ENCODE results near the gene WNT1.
A peak's percentile ranks its signal among the peaks of the same experiment; 100 is the strongest.

WNT1 gene

DNA sequence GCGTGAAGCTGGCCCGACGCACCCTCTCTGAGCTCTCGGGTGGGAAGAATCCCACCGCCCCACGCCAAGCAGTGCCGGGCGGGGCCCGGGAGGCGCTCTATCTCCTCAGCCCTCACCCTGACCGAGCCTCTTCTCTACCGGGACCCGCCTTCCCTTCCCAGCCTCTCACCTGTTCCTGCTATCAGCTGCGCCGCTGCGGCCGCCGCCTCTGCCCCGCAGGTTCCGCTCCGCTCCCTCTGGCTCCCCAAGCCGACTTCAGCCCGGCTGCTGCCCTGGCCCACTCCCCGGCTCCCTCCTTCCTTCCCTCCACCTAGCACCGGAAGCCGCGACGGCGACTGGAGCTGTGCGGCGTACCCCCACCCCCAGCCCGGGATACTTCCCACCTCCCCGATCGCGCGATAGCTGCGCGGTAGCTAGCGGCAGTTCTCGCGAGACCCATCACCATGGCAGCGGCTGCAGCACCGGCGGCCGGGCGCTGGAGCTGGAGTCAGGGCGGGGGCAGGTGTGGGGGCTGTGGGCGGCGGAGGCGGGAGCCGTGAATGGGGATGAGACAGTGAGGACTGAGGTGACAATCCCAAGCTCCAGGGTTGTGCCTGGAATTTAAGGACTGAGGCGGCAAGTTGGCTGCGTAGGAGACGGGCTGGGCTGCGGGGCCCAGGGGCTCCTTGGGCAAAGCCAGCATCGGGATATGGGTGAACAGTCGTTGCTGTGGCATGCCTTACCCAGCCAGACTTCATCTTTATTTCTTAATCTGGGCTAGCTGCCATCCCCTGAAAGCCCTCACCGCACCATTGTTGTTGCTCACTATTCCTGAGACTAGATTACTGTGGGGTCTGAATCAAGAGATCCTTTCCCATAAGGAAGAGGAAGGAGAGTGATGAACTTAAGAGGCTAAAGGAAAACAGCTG lies 20.7 kb upstream of the WNT1 start, which contains the start of gene ARF3:
Gene ARF3 (minus strand): TSS at position 347 of the 908 bp plus-strand sequence. CDS start 16,392 bp downstream, outside the sequence.
- Histone ChIP-seq H3K4me3 (ENCODE audit: low read depth, low read length, poor library complexity, severe bottlenecking) (peak within 1 kb of the TSS; percentile 75), H3K9ac (ENCODE audit: low read length) (peak within 1 kb of the TSS; percentile 70), H3K27ac (ENCODE audit: low read depth, low read length, poor library complexity, severe bottlenecking) (no peak within 1 kb of the TSS), H4K20me1 (ENCODE audit: insufficient read depth, low read length) (no peaks in the 10 kb centered on the region), H2AFZ (ENCODE audit: low read length) (no peak within 1 kb of the TSS), H3K9me3 (ENCODE audit: low read length) (no peaks in the 10 kb centered on the region), H3K9me2 (ENCODE audit: low read depth, low read length) (no peaks in the 10 kb centered on the region), H3K79me2 (ENCODE audit: insufficient read depth, low read length) (peaks cover 18% of the 10 kb centered on the region; the same call in 1 of the 2 replicates), H3K36me3 (ENCODE audit: insufficient read depth, low read length) (peaks cover 22% of the 10 kb centered on the region; the same call in 1 of the 2 replicates), H3K27me3 (ENCODE audit: insufficient read depth, low read length) (no peaks in the 10 kb centered on the region), H3K4me2 (ENCODE audit: low read length) (peak within 1 kb of the TSS; percentile 89), H3K4me1 (ENCODE audit: insufficient read depth, low read length, severe bottlenecking) (peaks cover 32% of the 10 kb centered on the region), H3F3A (ENCODE audit: insufficient read depth, low read length) (no peaks in the 10 kb centered on the region)
- TF ChIP-seq, protein P1, sequence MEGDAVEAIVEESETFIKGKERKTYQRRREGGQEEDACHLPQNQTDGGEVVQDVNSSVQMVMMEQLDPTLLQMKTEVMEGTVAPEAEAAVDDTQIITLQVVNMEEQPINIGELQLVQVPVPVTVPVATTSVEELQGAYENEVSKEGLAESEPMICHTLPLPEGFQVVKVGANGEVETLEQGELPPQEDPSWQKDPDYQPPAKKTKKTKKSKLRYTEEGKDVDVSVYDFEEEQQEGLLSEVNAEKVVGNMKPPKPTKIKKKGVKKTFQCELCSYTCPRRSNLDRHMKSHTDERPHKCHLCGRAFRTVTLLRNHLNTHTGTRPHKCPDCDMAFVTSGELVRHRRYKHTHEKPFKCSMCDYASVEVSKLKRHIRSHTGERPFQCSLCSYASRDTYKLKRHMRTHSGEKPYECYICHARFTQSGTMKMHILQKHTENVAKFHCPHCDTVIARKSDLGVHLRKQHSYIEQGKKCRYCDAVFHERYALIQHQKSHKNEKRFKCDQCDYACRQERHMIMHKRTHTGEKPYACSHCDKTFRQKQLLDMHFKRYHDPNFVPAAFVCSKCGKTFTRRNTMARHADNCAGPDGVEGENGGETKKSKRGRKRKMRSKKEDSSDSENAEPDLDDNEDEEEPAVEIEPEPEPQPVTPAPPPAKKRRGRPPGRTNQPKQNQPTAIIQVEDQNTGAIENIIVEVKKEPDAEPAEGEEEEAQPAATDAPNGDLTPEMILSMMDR (IDR thresholded peaks at IDR 0.05; ENCODE audit: low read length): no peak
- TF ChIP-seq EZH2 (IDR thresholded peaks at IDR 0.05; ENCODE audit: borderline replicate concordance, low read length): no peak

DNA sequence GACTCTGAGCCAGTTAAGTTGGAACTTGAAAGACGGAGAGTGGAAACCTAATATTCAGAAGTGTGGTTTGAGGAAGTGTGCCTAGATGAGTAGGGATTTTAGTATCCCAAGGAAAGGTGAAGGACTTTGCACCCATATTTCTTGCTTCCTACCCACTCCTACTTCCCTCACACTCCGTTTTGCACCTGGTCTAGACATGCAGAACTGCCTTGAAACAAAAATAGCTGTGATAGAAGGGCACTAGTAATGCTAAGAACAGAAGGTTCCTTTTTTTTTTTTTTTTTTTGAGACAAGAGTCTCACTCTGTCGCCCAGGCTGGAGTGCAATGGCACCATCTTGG lies 20.1 kb upstream of the WNT1 start:
- H3K27ac ChIP-seq (ENCODE audit: low read depth, low read length, poor library complexity, severe bottlenecking): no peak overlapping the region
- peaks cover 18% of the 10 kb centered on the region; the same call in 1 of the 2 replicates for H3K79me2 ChIP-seq (ENCODE audit: insufficient read depth, low read length)
- no peaks in the 10 kb centered on the region for H4K20me1 ChIP-seq (ENCODE audit: insufficient read depth, low read length)
- peaks cover 32% of the 10 kb centered on the region for H3K4me1 ChIP-seq (ENCODE audit: insufficient read depth, low read length, severe bottlenecking)
- peak overlapping the region; percentile 89 for H3K4me2 ChIP-seq (ENCODE audit: low read length)
- peak overlapping the region; percentile 75 for H3K4me3 ChIP-seq (ENCODE audit: low read depth, low read length, poor library complexity, severe bottlenecking)
- no peak overlapping the region for H2AFZ ChIP-seq (ENCODE audit: low read length)
- peaks cover 16% of the 10 kb centered on the region; the same call in 1 of the 2 replicates for H3K36me3 ChIP-seq (ENCODE audit: insufficient read depth, low read length)
- no peaks in the 10 kb centered on the region for H3K9me2 ChIP-seq (ENCODE audit: low read depth, low read length)
- TF ChIP-seq EZH2 (IDR thresholded peaks at IDR 0.05; ENCODE audit: borderline replicate concordance, low read length): no peak
- TF ChIP-seq, protein P1 (IDR thresholded peaks at IDR 0.05; ENCODE audit: low read length): no peak
- no peaks in the 10 kb centered on the region for H3K27me3 ChIP-seq (ENCODE audit: insufficient read depth, low read length)
- no peaks in the 10 kb centered on the region for H3F3A ChIP-seq (ENCODE audit: insufficient read depth, low read length)
- peak overlapping the region; percentile 54; the same call in 1 of the 2 replicates for H3K9ac ChIP-seq (ENCODE audit: low read length)
- no peaks in the 10 kb centered on the region for H3K9me3 ChIP-seq (ENCODE audit: low read length)

DNA sequence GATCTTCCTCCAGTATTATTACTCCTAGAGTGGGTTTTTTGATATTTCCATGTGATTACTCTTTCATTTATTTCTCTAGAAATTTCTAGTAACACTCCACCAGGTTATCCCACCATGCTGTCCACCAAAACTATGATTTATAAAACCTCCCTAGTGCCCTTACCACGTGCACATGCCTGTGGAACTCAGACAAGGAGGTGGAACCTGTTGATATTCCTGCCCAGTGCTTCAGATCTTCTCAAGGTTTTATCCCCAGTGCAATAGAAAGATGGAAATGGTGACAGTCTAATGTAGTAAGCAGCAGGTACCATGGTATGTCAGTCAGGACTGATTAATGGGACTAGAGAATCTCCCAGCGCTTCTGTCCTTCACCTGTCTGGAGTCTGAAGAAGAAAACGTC lies 17.3 kb upstream of the WNT1 start:
- peaks cover under 1% of the 10 kb centered on the region; the same call in 1 of the 2 replicates for H3K36me3 ChIP-seq (ENCODE audit: insufficient read depth, low read length)
- H3K4me2 ChIP-seq (ENCODE audit: low read length): no peak overlapping the region
- no peak overlapping the region for H2AFZ ChIP-seq (ENCODE audit: low read length)
- peaks cover 5% of the 10 kb centered on the region; the same call in 1 of the 2 replicates for H3K79me2 ChIP-seq (ENCODE audit: insufficient read depth, low read length)
- H3F3A ChIP-seq (ENCODE audit: insufficient read depth, low read length): no peaks in the 10 kb centered on the region
- H3K9ac ChIP-seq (ENCODE audit: low read length): no peak overlapping the region
- no peaks in the 10 kb centered on the region for H3K9me2 ChIP-seq (ENCODE audit: low read depth, low read length)
- no peaks in the 10 kb centered on the region for H3K27me3 ChIP-seq (ENCODE audit: insufficient read depth, low read length)
- no peaks in the 10 kb centered on the region for H3K9me3 ChIP-seq (ENCODE audit: low read length)
- TF ChIP-seq EZH2 (IDR thresholded peaks at IDR 0.05; ENCODE audit: borderline replicate concordance, low read length): no peak
- TF ChIP-seq, protein P1 (IDR thresholded peaks at IDR 0.05; ENCODE audit: low read length): no peak
- peaks cover 17% of the 10 kb centered on the region for H3K4me1 ChIP-seq (ENCODE audit: insufficient read depth, low read length, severe bottlenecking)
- H4K20me1 ChIP-seq (ENCODE audit: insufficient read depth, low read length): no peaks in the 10 kb centered on the region
- H3K27ac ChIP-seq (ENCODE audit: low read depth, low read length, poor library complexity, severe bottlenecking): no peak overlapping the region
- no peak overlapping the region for H3K4me3 ChIP-seq (ENCODE audit: low read depth, low read length, poor library complexity, severe bottlenecking)
